GM18517 (cell line): Measurements from ENCODE around the gene TMBIM4.

Experiments
- ATAC-seq: cut with Tn5 transposase; IDR thresholded peaks from one replicate; pipeline ENCODE4 v1.9.1; 2021; ENCODE audit warnings: mild to moderate bottlenecking, moderate library complexity; ENCODE audit not compliant: unreplicated experiment

Gene TMBIM4

GRCh38 chr12:66103016-66103913 lies 66.5 kb downstream of the TMBIM4 start:
- ATAC-seq, result no peak

- no peak for ATAC-seq
Measured at GRCh38 chr12:66092559-66093269, 77.1 kb downstream of the TMBIM4 start.

- ATAC-seq, result no peak
Measured at GRCh38 chr12:66090157-66090556, 79.6 kb downstream of the TMBIM4 start.

- ATAC-seq, result peak; percentile 79
Measured at GRCh38 chr12:66087365-66087943, 82.3 kb downstream of the TMBIM4 start.

GRCh38 chr12:66085998-66086397 lies 83.8 kb downstream of the TMBIM4 start:
- ATAC-seq, result no peak
